Esophagus squamous epithelium (tissue), 5 donors: ENCODE data around the gene RGS7. TPM values are rescaled to one million over a fixed set of nuclear protein-coding genes. Genes with fewer than 3 reads are reported as not detected.
A peak's percentile ranks its signal among the peaks of the same experiment; 100 is the strongest.

ENCODE experiments used
- DNase-seq: peaks from one replicate; lab custom pipeline; 2025; lab: John Stamatoyannopoulos, UW
- H3K27ac ChIP-seq, 4 donors: fragments of 200-600 bp; sonication (generic); one replicate each; pipeline ENCODE4 v1.5.1; 2016 to 2019; ENCODE audit warnings: mild to moderate bottlenecking in 1 of 4
- H3K27me3 ChIP-seq, 4 donors: fragments of 200-600 bp; sonication (generic); 1 replicate in 3 of 4; 2 replicates in 1 of 4; pipeline versions ENCODE4 v1.5.1 to v1.6.0; 2017 to 2021; ENCODE audit warnings: antibody characterized with exemption in 1 of 4
- H3K36me3 ChIP-seq, 3 donors: fragments of 200-600 bp; sonication (generic); one replicate each; pipeline ENCODE4 v1.5.1; 2016 to 2019
- H3K4me1 ChIP-seq, 3 donors: fragments of 200-600 bp; sonication (generic); one replicate each; pipeline ENCODE4 v1.5.1; 2017 to 2019
- H3K4me3 ChIP-seq, 4 donors: fragments of 200-600 bp; sonication (generic); 1 replicate in 3 of 4; 2 replicates in 1 of 4; pipeline ENCODE4 v1.5.1; 2016 to 2019; ENCODE audit warnings: mild to moderate bottlenecking in 2 of 4, moderate library complexity in 1 of 4
- H3K9me3 ChIP-seq, 3 donors: fragments of 200-600 bp; sonication (generic); one replicate each; pipeline ENCODE4 v1.5.1; 2016 to 2019
- POLR2A ChIP-seq, 4 donors: fragments of 450-650 bp; IDR thresholded peaks; one replicate each; pipeline ENCODE4 v1.6.1; 2017; ENCODE audit warnings: antibody characterized with exemption in 4 of 4, mild to moderate bottlenecking in 4 of 4, moderate library complexity in 3 of 4
- WGBS, 2 donors: methylation state at CpG; one replicate each; pipeline ENCODE4 v1.1.5; 2018; 5-methylcytosine and 5-hydroxymethylcytosine counted together
- intact Hi-C: fragments of 100-400 bp; cut with DNase I; formaldehyde crosslinking; loops from one replicate; pipeline ENCODE4 v1.15.0; 2022
- total RNA-seq, 4 donors: library from RNA; depleted of rRNA; stranded (reverse); fragments of >200 nt; gene quantifications; one replicate each; pipeline ENCODE4 v1.1.0, GENCODE V29; 2016
- TF ChIP-seq, protein P1 (sequence below), 6 experiments: fragments of 450-650 bp in 4 of 6; fragments of 200-600 bp in 2 of 6; sonication (generic) in 2 of 6; IDR thresholded peaks; one replicate each; pipeline ENCODE4 v1.5.1; 2016 to 2019; ENCODE audit warnings: antibody characterized with exemption in 6 of 6, mild to moderate bottlenecking in 4 of 6, moderate library complexity in 4 of 6
- donor health status: DM: yes; HTN: yes; CAD: no.

Gene RGS7
- total RNA-seq, 4 donors from 2014 or later, result not detected

DNA sequence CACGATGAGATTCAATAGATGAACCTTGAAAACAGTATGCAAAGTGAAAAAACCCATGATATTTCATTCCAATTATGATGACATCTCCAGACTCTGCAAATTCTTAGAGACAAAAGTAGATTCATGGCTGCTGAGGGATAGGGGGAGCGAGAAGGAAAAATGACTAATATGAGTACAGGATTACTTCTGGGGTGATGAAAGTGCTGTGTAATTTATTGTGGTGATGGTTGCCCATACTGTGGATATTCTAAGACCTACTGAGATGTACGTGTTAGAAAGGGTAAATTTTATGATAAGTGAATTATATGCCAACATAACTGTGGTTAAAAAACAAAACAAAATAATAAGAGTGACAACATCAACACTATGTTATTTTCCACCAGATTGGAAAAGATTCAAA, 18.9 kb upstream of the RGS7 start:
- no peaks in the 10 kb centered on the region for H3K9me3 ChIP-seq
- intact Hi-C loops, result no loop called here
- H3K36me3 ChIP-seq, result no peaks in the 10 kb centered on the region
- no peak overlapping the region for H3K27ac ChIP-seq
- H3K4me3 ChIP-seq, result no peak overlapping the region
- DNase-seq, result no peak
- no peaks in the 10 kb centered on the region for H3K27me3 ChIP-seq
- no peak for TF ChIP-seq POLR2A (IDR thresholded peaks at IDR 0.05)
- TF ChIP-seq, protein P1, sequence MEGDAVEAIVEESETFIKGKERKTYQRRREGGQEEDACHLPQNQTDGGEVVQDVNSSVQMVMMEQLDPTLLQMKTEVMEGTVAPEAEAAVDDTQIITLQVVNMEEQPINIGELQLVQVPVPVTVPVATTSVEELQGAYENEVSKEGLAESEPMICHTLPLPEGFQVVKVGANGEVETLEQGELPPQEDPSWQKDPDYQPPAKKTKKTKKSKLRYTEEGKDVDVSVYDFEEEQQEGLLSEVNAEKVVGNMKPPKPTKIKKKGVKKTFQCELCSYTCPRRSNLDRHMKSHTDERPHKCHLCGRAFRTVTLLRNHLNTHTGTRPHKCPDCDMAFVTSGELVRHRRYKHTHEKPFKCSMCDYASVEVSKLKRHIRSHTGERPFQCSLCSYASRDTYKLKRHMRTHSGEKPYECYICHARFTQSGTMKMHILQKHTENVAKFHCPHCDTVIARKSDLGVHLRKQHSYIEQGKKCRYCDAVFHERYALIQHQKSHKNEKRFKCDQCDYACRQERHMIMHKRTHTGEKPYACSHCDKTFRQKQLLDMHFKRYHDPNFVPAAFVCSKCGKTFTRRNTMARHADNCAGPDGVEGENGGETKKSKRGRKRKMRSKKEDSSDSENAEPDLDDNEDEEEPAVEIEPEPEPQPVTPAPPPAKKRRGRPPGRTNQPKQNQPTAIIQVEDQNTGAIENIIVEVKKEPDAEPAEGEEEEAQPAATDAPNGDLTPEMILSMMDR (IDR thresholded peaks at IDR 0.05), result no peak
- 48 to 59% methylated on average over 3 of the region's 3 CpGs for WGBS, 2 donors
- no peaks in the 10 kb centered on the region for H3K4me1 ChIP-seq

GRCh38 chr1:241366196-241366595, 9.2 kb upstream of the RGS7 start:
- no peaks in the 10 kb centered on the region for H3K4me1 ChIP-seq
- no peaks in the 10 kb centered on the region for H3K27me3 ChIP-seq
- no peaks in the 10 kb centered on the region for H3K9me3 ChIP-seq
- 62 to 78% methylated on average over 4 of the region's 4 CpGs for WGBS, 2 donors
- TF ChIP-seq POLR2A (IDR thresholded peaks at IDR 0.05), result no peak
- TF ChIP-seq, protein P1 (IDR thresholded peaks at IDR 0.05), result no peak
- H3K36me3 ChIP-seq, result no peaks in the 10 kb centered on the region
- intact Hi-C loops, result no loop called here
- no peak overlapping the region for H3K4me3 ChIP-seq
- DNase-seq, result no peak
- no peak overlapping the region for H3K27ac ChIP-seq

DNA sequence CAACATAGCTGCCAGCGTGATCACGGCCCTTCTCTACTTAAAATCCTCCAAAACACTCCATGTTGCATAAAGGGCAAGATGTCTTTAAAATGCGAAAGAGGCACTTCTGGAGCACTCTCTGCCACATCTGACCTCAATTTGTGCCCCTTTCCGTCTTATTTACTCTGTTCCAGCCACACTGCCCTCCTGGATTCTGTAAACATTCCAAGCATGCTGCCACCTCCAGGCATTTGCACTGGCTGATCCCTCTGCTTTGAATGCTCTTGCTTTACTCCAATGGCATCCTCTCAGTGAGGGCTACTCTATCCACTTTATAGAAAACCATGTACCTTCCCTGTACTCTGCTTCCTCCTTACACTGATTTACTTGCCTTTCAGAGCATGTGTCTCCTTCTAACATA, 5.3 kb upstream of the RGS7 start:
- Histone ChIP-seq H3K4me1 (peaks cover 0 to 4% (median 0%) of the 10 kb centered on the region in 3 donors), H3K4me3 (no peak overlapping the region), H3K36me3 (no peaks in the 10 kb centered on the region), H3K27me3 (peaks cover 0 to 20% (median 0%) of the 10 kb centered on the region in 4 donors), H3K27ac (no peak overlapping the region), H3K9me3 (no peaks in the 10 kb centered on the region)
- TF ChIP-seq, protein P1 (IDR thresholded peaks at IDR 0.05), result no peak
- TF ChIP-seq POLR2A (IDR thresholded peaks at IDR 0.05), result no peak
- WGBS, 2 donors, result 65 to 69% methylated on average over 4 of the region's 4 CpGs
- DNase-seq, result no peak
- intact Hi-C loops, result no loop called here

GRCh38 chr1:241357366-241358340, 648 bp upstream of the RGS7 start:
- DNase-seq, result no peak

More at GRCh38 chr1:241357366-241358340, 648 bp upstream of the RGS7 start:
- 12 to 19% methylated on average over 14 to 19 of the region's 33 CpGs for WGBS, 2 donors
- Histone ChIP-seq H3K27ac (no peak overlapping the region), H3K27me3 (peaks cover 0 to 41% (median 0%) of the 10 kb centered on the region in 4 donors), H3K4me3 (peak overlapping the region; percentile 25 to 67 (median 42)), H3K36me3 (no peaks in the 10 kb centered on the region), H3K9me3 (no peaks in the 10 kb centered on the region), H3K4me1 (peaks cover 0 to 18% (median 9%) of the 10 kb centered on the region in 3 donors)
- TF ChIP-seq POLR2A (IDR thresholded peaks at IDR 0.05), result no peak
- TF ChIP-seq, protein P1 (IDR thresholded peaks at IDR 0.05), result no peak
- intact Hi-C loops, result no loop called here
